CD4-positive, alpha-beta T cell (primary cell): ENCODE results near the gene SDHAF2. TPM values are rescaled to one million over a fixed set of nuclear protein-coding genes. Genes with fewer than 3 reads are reported as not detected.
"Not testable (repeated sequence)": the region's sequence is repeated elsewhere in the genome, so short reads cannot be mapped to it uniquely, and the experiment has no call there.

Source experiments
- ATAC-seq: fragments of 200-7000 bp; cut with Tn5 transposase; one replicate; pipeline ENCODE4 v1.10.0; 2022; ENCODE audit warnings: mild to moderate bottlenecking; ENCODE audit not compliant: poor library complexity
- CTCF ChIA-PET: fragments of 350-600 bp; sonication (Branson Sonifier 250); formaldehyde crosslinking; loops from one replicate; lab custom pipeline; 2021; ENCODE audit warnings: antibody characterized with exemption, inconsistent platforms; lab: Charles Lee
- POLR2A ChIA-PET: fragments of 350-600 bp; sonication (Branson Sonifier 250); formaldehyde crosslinking; loops from one replicate; lab custom pipeline; 2021; ENCODE audit warnings: antibody characterized with exemption, inconsistent platforms; lab: Charles Lee
- DNase-seq, 14 experiments: peaks; one replicate each; pipeline ENCODE4 v3.0.0-alpha.2; 2013 to 2020; ENCODE audit warnings: mixed read lengths in 2 of 14
- H3K27ac ChIP-seq, 2 donors: one replicate each; pipeline versions ENCODE4 v1.5.1 to v1.7.0; 2013; ENCODE audit warnings: low read length in 2 of 2, low read depth in 1 of 2, mild to moderate bottlenecking in 1 of 2
- H3K27me3 ChIP-seq, 2 experiments: 1 replicate in 1 of 2; 2 replicates in 1 of 2; pipeline versions ENCODE4 v1.6.1 to v1.7.0; 2013; ENCODE audit warnings: low read length in 2 of 2, control low read depth in 1 of 2, mild to moderate bottlenecking in 1 of 2, moderate library complexity in 1 of 2; ENCODE audit not compliant: insufficient read depth in 2 of 2, control insufficient read depth in 1 of 2
- H3K36me3 ChIP-seq: one replicate; pipeline ENCODE4 v1.6.1; 2013; ENCODE audit warnings: low read length, control low read depth; ENCODE audit not compliant: insufficient read depth
- H3K4me1 ChIP-seq: one replicate; pipeline ENCODE4 v1.6.1; 2013; ENCODE audit warnings: low read length, control low read depth; ENCODE audit not compliant: insufficient read depth
- H3K4me3 ChIP-seq: one replicate; pipeline ENCODE4 v1.5.1; 2013; ENCODE audit warnings: mild to moderate bottlenecking, low read length, moderate library complexity
- H3K9me3 ChIP-seq, 2 experiments: 1 replicate in 1 of 2; 2 replicates in 1 of 2; pipeline versions ENCODE4 v1.6.1 to v1.7.0; 2013; ENCODE audit warnings: low read length in 2 of 2, mild to moderate bottlenecking in 2 of 2, control low read depth in 1 of 2, moderate library complexity in 1 of 2; ENCODE audit not compliant: control insufficient read depth in 1 of 2, insufficient read depth in 1 of 2
- H3K27ac Mint-ChIP-seq: one replicate; pipeline ENCODE4 v1.8.0; 2020; ENCODE audit warnings: mixed read lengths
- H3K27me3 Mint-ChIP-seq: one replicate; pipeline ENCODE4 v1.8.0; 2021; ENCODE audit warnings: mixed read lengths
- H3K36me3 Mint-ChIP-seq: one replicate; pipeline ENCODE4 v1.8.0; 2021; ENCODE audit warnings: low read depth, mixed read lengths
- H3K4me1 Mint-ChIP-seq: one replicate; pipeline ENCODE4 v1.8.0; 2021; ENCODE audit warnings: low read depth, mixed read lengths
- H3K4me3 Mint-ChIP-seq: one replicate; pipeline ENCODE4 v1.8.0; 2020; ENCODE audit warnings: mild to moderate bottlenecking, mixed read lengths
- H3K9me3 Mint-ChIP-seq: one replicate; pipeline ENCODE4 v1.8.0; 2020; ENCODE audit warnings: mixed read lengths
- intact Hi-C, 2 experiments: fragments of 100-400 bp; cut with DNase I in 1 of 2; cut with micrococcal nuclease in 1 of 2; formaldehyde crosslinking; loops; one replicate each; pipeline versions ENCODE4 v1.15.1 to v1.9.0; 2023 to 2025; cut with DNase I, micrococcal nuclease
- total RNA-seq, 174 experiments: library from RNA in 2 of 174; stranded (reverse) in 2 of 174; gene quantifications; one replicate each; pipeline ENCODE4 v1.2.3 and lab custom pipeline; 2021 to 2026
- TF ChIP-seq, protein P1 (sequence below): fragments of 200-600 bp; IDR thresholded peaks from one replicate; pipeline ENCODE4 v1.8.0; 2022; ENCODE audit warnings: antibody characterized with exemption, mild to moderate bottlenecking

Gene SDHAF2
- total RNA-seq, 2 experiments from 2014 or later, result 28.7 to 33.0 TPM

DNA sequence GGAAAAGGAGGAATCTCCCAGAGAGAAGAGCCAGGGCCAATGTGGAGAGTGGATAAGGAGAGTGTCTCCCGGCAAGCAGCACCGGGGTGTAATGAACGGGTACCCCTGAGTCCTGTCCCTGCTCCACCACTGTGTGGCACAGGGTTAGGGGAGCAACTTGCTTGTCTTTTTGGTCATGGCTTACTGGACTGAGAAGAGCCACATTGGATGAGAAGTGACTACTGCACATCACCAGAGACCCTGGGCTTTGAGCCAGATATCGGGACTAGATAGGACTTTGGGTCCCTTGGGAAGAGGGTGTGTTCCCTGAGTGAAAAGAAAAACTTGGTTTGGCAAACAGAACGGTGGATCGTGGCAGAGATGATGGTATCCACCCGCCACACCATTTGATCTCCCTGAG, 24.6 kb downstream of the SDHAF2 start:
- TF ChIP-seq, protein P1, sequence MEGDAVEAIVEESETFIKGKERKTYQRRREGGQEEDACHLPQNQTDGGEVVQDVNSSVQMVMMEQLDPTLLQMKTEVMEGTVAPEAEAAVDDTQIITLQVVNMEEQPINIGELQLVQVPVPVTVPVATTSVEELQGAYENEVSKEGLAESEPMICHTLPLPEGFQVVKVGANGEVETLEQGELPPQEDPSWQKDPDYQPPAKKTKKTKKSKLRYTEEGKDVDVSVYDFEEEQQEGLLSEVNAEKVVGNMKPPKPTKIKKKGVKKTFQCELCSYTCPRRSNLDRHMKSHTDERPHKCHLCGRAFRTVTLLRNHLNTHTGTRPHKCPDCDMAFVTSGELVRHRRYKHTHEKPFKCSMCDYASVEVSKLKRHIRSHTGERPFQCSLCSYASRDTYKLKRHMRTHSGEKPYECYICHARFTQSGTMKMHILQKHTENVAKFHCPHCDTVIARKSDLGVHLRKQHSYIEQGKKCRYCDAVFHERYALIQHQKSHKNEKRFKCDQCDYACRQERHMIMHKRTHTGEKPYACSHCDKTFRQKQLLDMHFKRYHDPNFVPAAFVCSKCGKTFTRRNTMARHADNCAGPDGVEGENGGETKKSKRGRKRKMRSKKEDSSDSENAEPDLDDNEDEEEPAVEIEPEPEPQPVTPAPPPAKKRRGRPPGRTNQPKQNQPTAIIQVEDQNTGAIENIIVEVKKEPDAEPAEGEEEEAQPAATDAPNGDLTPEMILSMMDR, result no peak
- no peaks in the 10 kb centered on the region for H3K9me3 ChIP-seq
- Mint-ChIP-seq H3K9me3 (no peaks in the 10 kb centered on the region), H3K36me3 (peaks cover 63% of the 10 kb centered on the region), H3K4me1 (no peaks in the 10 kb centered on the region), H3K27me3 (no peaks in the 10 kb centered on the region), H3K4me3 (no peak overlapping the region), H3K27ac (no peak overlapping the region)
- ATAC-seq (no peak), DNase-seq (no peak)
- H3K36me3 ChIP-seq, result peaks cover 38% of the 10 kb centered on the region
- CTCF ChIA-PET, result no interaction called here
- H3K27me3 ChIP-seq, result no peaks in the 10 kb centered on the region
- no peaks in the 10 kb centered on the region for H3K4me1 ChIP-seq
- intact Hi-C loops, result no loop called here
- POLR2A ChIA-PET, result no interaction called here
- no peak overlapping the region for H3K4me3 ChIP-seq
- H3K27ac ChIP-seq, result no peak overlapping the region

DNA sequence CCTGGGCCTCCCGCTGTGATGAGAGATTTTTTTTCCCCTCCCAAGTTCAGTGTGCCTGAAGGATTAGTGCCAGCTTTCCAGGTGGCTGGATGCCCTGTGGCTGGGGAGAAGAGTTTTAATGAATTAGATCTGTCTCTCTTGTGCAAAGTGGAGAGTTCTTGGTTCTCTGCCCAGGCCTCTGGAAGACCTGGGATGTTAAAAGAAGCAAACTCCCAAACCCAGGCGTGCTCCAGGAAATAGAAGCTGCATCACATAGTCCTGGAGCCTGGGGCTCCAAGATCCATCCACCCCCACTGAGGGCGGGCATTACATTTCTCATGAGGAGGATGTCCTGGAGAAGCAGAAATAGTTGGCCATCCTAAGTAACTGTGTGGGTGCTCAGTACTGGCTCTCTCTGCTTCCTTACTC, 30.6 kb downstream of the SDHAF2 start:
- H3K4me3 ChIP-seq, result no peak overlapping the region
- Mint-ChIP-seq H3K27me3 (no peaks in the 10 kb centered on the region), H3K4me3 (no peak overlapping the region), H3K9me3 (no peaks in the 10 kb centered on the region), H3K4me1 (no peaks in the 10 kb centered on the region), H3K27ac (no peak overlapping the region), H3K36me3 (peaks cover 17% of the 10 kb centered on the region)
- H3K4me1 ChIP-seq, result no peaks in the 10 kb centered on the region
- H3K9me3 ChIP-seq, result no peaks in the 10 kb centered on the region
- TF ChIP-seq, protein P1, result no peak
- H3K27ac ChIP-seq, result no peak overlapping the region
- ATAC-seq (no peak), DNase-seq (no peak)
- POLR2A ChIA-PET, result no interaction called here
- intact Hi-C loops, result no loop called here
- no peaks in the 10 kb centered on the region for H3K36me3 ChIP-seq
- CTCF ChIA-PET, result no interaction called here
- H3K27me3 ChIP-seq, result no peaks in the 10 kb centered on the region

DNA sequence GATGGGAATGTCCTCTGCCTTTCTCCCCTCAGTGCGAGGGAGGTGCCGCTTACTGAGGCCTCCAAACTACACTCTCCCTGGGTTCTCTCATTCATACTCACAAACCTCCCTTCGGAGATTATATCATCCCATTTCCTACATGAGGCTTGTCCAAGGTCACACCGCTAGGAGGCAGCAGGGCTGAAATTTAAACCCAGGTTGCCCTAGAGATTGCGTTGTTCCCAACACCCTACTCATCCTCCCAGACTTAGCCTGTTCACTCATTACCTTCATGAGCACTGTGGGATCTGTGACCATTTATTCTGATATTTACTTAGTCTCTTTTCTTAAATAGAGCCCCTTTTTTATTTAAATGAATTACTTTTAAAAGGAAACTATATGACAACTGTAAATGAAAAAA, 31.1 kb downstream of the SDHAF2 start:
- no peaks in the 10 kb centered on the region for H3K27me3 ChIP-seq
- ChIA-PET POLR2A (no interaction called here), CTCF (no interaction called here)
- no peak overlapping the region for H3K27ac ChIP-seq
- Mint-ChIP-seq H3K36me3 (peaks cover 14% of the 10 kb centered on the region), H3K9me3 (no peaks in the 10 kb centered on the region), H3K4me3 (no peak overlapping the region), H3K27me3 (no peaks in the 10 kb centered on the region), H3K4me1 (no peaks in the 10 kb centered on the region), H3K27ac (no peak overlapping the region)
- TF ChIP-seq, protein P1, result no peak
- intact Hi-C loops, result no loop called here
- H3K9me3 ChIP-seq, result no peaks in the 10 kb centered on the region
- H3K36me3 ChIP-seq, result no peaks in the 10 kb centered on the region
- DNase-seq (no peak), ATAC-seq (no peak)
- no peak overlapping the region for H3K4me3 ChIP-seq
- H3K4me1 ChIP-seq, result no peaks in the 10 kb centered on the region

DNA sequence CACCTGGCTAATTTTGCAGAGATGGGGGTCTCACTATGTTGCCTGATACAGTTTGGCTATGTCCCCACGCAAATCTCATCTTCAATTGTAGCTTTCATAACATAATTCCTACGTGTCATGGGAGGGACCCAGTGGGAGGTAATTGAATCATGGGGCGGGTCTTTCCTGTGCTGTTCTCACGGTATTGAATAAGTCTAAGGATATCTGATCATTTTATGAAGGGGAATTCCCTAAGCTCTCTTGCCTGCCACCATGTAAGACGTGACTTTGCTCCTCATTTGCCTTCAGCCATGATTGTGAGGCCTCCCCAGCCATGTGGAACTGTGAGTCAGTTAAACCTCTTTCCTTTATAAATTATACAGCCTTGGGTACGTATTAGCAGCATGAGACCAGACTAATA, 37.7 kb downstream of the SDHAF2 start:
- H3K36me3 Mint-ChIP-seq, result peaks cover 34% of the 10 kb centered on the region
- H3K27ac ChIP-seq, intact Hi-C loops, H3K4me1 ChIP-seq, DNase-seq, POLR2A ChIA-PET, H3K9me3 ChIP-seq, H3K9me3 Mint-ChIP-seq, H3K27ac Mint-ChIP-seq, CTCF ChIA-PET, H3K4me3 Mint-ChIP-seq, H3K27me3 Mint-ChIP-seq, H3K4me3 ChIP-seq, H3K4me1 Mint-ChIP-seq, H3K27me3 ChIP-seq, ATAC-seq: not testable (repeated sequence)
- H3K36me3 ChIP-seq, result peaks cover 11% of the 10 kb centered on the region
